H9 (cell line): ENCODE results near the gene WEE2. TPM values are rescaled to one million over a fixed set of nuclear protein-coding genes. Genes with fewer than 3 reads are reported as not detected.

Source experiments
- DNase-seq: peaks from one replicate; pipeline ENCODE4 v3.0.0-alpha.2; 2017
- H2AFZ ChIP-seq: one replicate; pipeline ENCODE4 v1.6.1; 2013; ENCODE audit warnings: mild to moderate bottlenecking, low read length, control low read depth, moderate library complexity
- H2AK5ac ChIP-seq: 2 replicates; pipeline ENCODE4 v1.6.1; 2013; ENCODE audit warnings: low read length, control low read depth, mixed read lengths; ENCODE audit not compliant: insufficient read length
- H2BK120ac ChIP-seq: one replicate; pipeline ENCODE4 v1.6.1; 2013; ENCODE audit warnings: low read depth, mild to moderate bottlenecking, low read length, control low read depth, inconsistent platforms; ENCODE audit not compliant: poor library complexity, severe bottlenecking
- H2BK12ac ChIP-seq: 2 replicates; pipeline ENCODE4 v1.6.1; 2013; ENCODE audit warnings: low read length, control low read depth, mixed read lengths, low read depth; ENCODE audit not compliant: insufficient read length
- H2BK15ac ChIP-seq: 2 replicates; pipeline ENCODE4 v1.6.1; 2013; ENCODE audit warnings: low read depth, low read length, control low read depth
- H2BK20ac ChIP-seq: one replicate; pipeline ENCODE4 v1.6.1; 2013; ENCODE audit warnings: low read depth, mild to moderate bottlenecking, low read length, control low read depth, inconsistent platforms; ENCODE audit not compliant: poor library complexity, severe bottlenecking
- H2BK5ac ChIP-seq: 2 replicates; pipeline ENCODE4 v1.6.1; 2013; ENCODE audit warnings: low read length, control low read depth, mixed read lengths; ENCODE audit not compliant: insufficient read length
- H3K14ac ChIP-seq: 2 replicates; pipeline ENCODE4 v1.6.1; 2013; ENCODE audit warnings: low read length, control low read depth; ENCODE audit not compliant: insufficient read depth
- H3K18ac ChIP-seq: 2 replicates; pipeline ENCODE4 v1.6.1; 2013; ENCODE audit warnings: low read depth, mild to moderate bottlenecking, mixed read lengths, low read length, control low read depth; ENCODE audit not compliant: insufficient read length
- H3K23ac ChIP-seq: 2 replicates; pipeline ENCODE4 v1.6.1; 2013; ENCODE audit warnings: low read length, control low read depth, mixed read lengths, low read depth; ENCODE audit not compliant: insufficient read length
- H3K23me2 ChIP-seq: 2 replicates; pipeline ENCODE4 v1.6.1; 2013; ENCODE audit warnings: low read depth, mild to moderate bottlenecking, mixed read lengths, low read length, control low read depth; ENCODE audit not compliant: insufficient read length, poor library complexity, severe bottlenecking
- H3K27ac ChIP-seq: 2 replicates; pipeline ENCODE4 v1.5.1; 2013; ENCODE audit warnings: low read length, control low read depth, mixed read lengths, low read depth; ENCODE audit not compliant: insufficient read length
- H3K27me3 ChIP-seq: 2 replicates; pipeline ENCODE4 v1.6.1; 2013; ENCODE audit warnings: low read length, control low read depth, inconsistent platforms; ENCODE audit not compliant: insufficient read depth
- H3K4ac ChIP-seq: 2 replicates; pipeline ENCODE4 v1.6.1; 2013; ENCODE audit warnings: low read depth, mild to moderate bottlenecking, control low read depth, inconsistent platforms, low read length, moderate library complexity
- H3K4me1 ChIP-seq: 2 replicates; pipeline ENCODE4 v1.6.1; 2013; ENCODE audit warnings: low read length, control low read depth, inconsistent platforms; ENCODE audit not compliant: insufficient read depth
- H3K4me2 ChIP-seq: 2 replicates; pipeline ENCODE4 v1.6.1; 2013; ENCODE audit warnings: low read length, control low read depth, mixed read lengths; ENCODE audit not compliant: insufficient read length, insufficient read depth
- H3K56ac ChIP-seq: 2 replicates; pipeline ENCODE4 v1.6.1; 2013; ENCODE audit warnings: low read depth, mild to moderate bottlenecking, mixed read lengths, low read length, control low read depth; ENCODE audit not compliant: insufficient read length
- H3K79me1 ChIP-seq: 2 replicates; pipeline ENCODE4 v1.6.1; 2013; ENCODE audit warnings: low read depth, mild to moderate bottlenecking, moderate library complexity, low read length, control low read depth, inconsistent platforms; ENCODE audit not compliant: insufficient read depth, poor library complexity, severe bottlenecking
- H3K79me2 ChIP-seq: 2 replicates; pipeline ENCODE4 v1.6.1; 2013; ENCODE audit warnings: low read length, control low read depth, inconsistent platforms; ENCODE audit not compliant: insufficient read depth
- H3K9ac ChIP-seq: 2 replicates; pipeline ENCODE4 v1.6.1; 2013; ENCODE audit warnings: low read length, control low read depth, mixed read lengths; ENCODE audit not compliant: insufficient read length; ENCODE audit errors: extremely low read depth
- H3K9me3 ChIP-seq: one replicate; pipeline ENCODE4 v1.6.1; 2013; ENCODE audit warnings: low read depth, low read length, inconsistent platforms; ENCODE audit not compliant: control insufficient read depth
- H3T11ph ChIP-seq: one replicate; pipeline ENCODE4 v1.6.1; 2013; ENCODE audit warnings: mild to moderate bottlenecking, low read length, control low read depth, inconsistent platforms
- H4K20me1 ChIP-seq: one replicate; pipeline ENCODE4 v1.6.1; 2013; ENCODE audit not compliant: control insufficient read depth, insufficient read length, insufficient read depth
- H4K5ac ChIP-seq: 2 replicates; pipeline ENCODE4 v1.6.1; 2013; ENCODE audit warnings: low read depth, mild to moderate bottlenecking, mixed read lengths, low read length, control low read depth; ENCODE audit not compliant: insufficient read length
- H4K8ac ChIP-seq: replicated peaks from 2 replicates; pipeline ENCODE4 v1.6.1; 2013; ENCODE audit warnings: low read length, control low read depth, mixed read lengths, low read depth; ENCODE audit not compliant: insufficient read length
- H4K91ac ChIP-seq: 2 replicates; pipeline ENCODE4 v1.6.1; 2013; ENCODE audit warnings: low read depth, mild to moderate bottlenecking, moderate library complexity, mixed read lengths, low read length, control low read depth; ENCODE audit not compliant: insufficient read length
- H3K27ac Mint-ChIP-seq, 3 experiments: 2 replicates in 2 of 3; 3 replicates in 1 of 3; pipeline ENCODE4 v1.8.0; 2020 to 2021; ENCODE audit warnings: mixed read lengths in 3 of 3, mild to moderate bottlenecking in 1 of 3, moderate library complexity in 1 of 3
- H3K27me3 Mint-ChIP-seq: 2 replicates; pipeline ENCODE4 v1.8.0; 2021; ENCODE audit warnings: low read depth, mild to moderate bottlenecking, moderate library complexity, mixed read lengths
- H3K36me3 Mint-ChIP-seq, 3 experiments: 2 replicates in 2 of 3; 3 replicates in 1 of 3; pipeline ENCODE4 v1.8.0; 2020 to 2021; ENCODE audit warnings: low read depth in 3 of 3, mixed read lengths in 3 of 3; ENCODE audit not compliant: insufficient read depth in 1 of 3
- H3K4me1 Mint-ChIP-seq, 2 experiments: 2 replicates each; pipeline ENCODE4 v1.8.0; 2020; ENCODE audit warnings: mixed read lengths in 2 of 2
- H3K4me3 Mint-ChIP-seq, 2 experiments: 2 replicates in 1 of 2; 3 replicates in 1 of 2; pipeline ENCODE4 v1.8.0; 2020 to 2021; ENCODE audit warnings: mild to moderate bottlenecking in 2 of 2, mixed read lengths in 2 of 2, moderate library complexity in 1 of 2
- H3K9me3 Mint-ChIP-seq, 2 experiments: 2 replicates in 1 of 2; 3 replicates in 1 of 2; pipeline ENCODE4 v1.8.0; 2020; ENCODE audit warnings: mild to moderate bottlenecking in 2 of 2, mixed read lengths in 2 of 2, moderate library complexity in 1 of 2
- WGBS: extraction: QIAGEN DNeasy Blood & Tissue Kit; methylation state at CpG from one replicate; pipeline ENCODE4 v1.1.7; 2013; ENCODE audit warnings: missing lambda C conversion rate, low lambda C conversion rate, mixed read lengths; ENCODE audit not compliant: insufficient read length; ENCODE audit errors: extremely low coverage; 5-methylcytosine and 5-hydroxymethylcytosine counted together
- total RNA-seq: library from RNA; stranded (reverse); gene quantifications from 2 replicates; pipeline ENCODE4 v1.2.1, GENCODE V29; 2021
- TF ChIP-seq, protein P1 (sequence below): fragments of 200-600 bp; sonication (generic); conservative IDR thresholded peaks from 3 replicates; pipeline ENCODE4 v1.8.0; 2021; ENCODE audit warnings: antibody characterized with exemption, mild to moderate bottlenecking

Gene WEE2
- total RNA-seq, 1 experiment from 2014 or later, result not detected

DNA sequence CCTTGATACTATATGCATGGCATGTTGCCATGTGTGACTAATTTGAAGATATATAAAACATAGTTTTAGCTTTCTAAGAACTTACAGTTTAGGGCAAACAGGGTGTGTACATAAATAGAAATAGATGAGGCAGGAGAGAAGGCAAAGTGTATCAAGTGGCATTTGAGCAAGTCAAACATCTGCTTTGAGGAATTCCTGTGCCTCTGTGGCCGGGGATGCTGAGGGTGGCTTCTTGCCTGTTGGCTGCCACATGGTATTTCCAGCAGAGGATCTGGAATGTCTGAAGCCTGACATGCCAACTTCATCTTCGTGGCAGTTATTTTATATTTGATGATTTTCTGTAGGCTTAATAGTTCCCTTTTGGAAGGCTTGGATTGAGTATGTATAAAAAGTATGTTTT lies 36.0 kb downstream of the WEE2 start:
- no peak overlapping the region for H3K23ac ChIP-seq
- Mint-ChIP-seq H3K4me3 (no peak overlapping the region), H3K27me3 (no peaks in the 10 kb centered on the region), H3K27ac (no peak overlapping the region), H3K4me1 (peaks cover 9 to 10% of the 10 kb centered on the region in 2 experiments), H3K36me3 (peaks cover 68 to 86% (median 84%) of the 10 kb centered on the region in 3 experiments), H3K9me3 (no peaks in the 10 kb centered on the region; a peak in 2 of 5 replicates)
- no peak overlapping the region for H3K4me2 ChIP-seq
- no peak overlapping the region for H2AFZ ChIP-seq
- H4K91ac ChIP-seq, result no peak overlapping the region
- no peak overlapping the region for H2BK5ac ChIP-seq
- H2BK20ac ChIP-seq, result no peak overlapping the region
- H3T11ph ChIP-seq, result no peak overlapping the region
- H3K4ac ChIP-seq, result no peak overlapping the region
- H2BK15ac ChIP-seq, result no peak overlapping the region
- H3K4me1 ChIP-seq, result 0 out of 2 replicates have a peak, but pooled peaks cover 3% of the 10 kb centered on the region
- peaks cover 12% of the 10 kb centered on the region for H3K79me2 ChIP-seq
- H3K56ac ChIP-seq, result no peak overlapping the region
- H3K27ac ChIP-seq, result no peak overlapping the region
- H4K8ac ChIP-seq, result no peak overlapping the region
- no peak overlapping the region for H4K5ac ChIP-seq
- WGBS, result no CpG with 5 or more reads among the region's 2 CpGs
- no peak overlapping the region for H2BK120ac ChIP-seq
- no peak overlapping the region for H2BK12ac ChIP-seq
- no peaks in the 10 kb centered on the region for H4K20me1 ChIP-seq
- H3K9me3 ChIP-seq, result no peaks in the 10 kb centered on the region
- H3K14ac ChIP-seq, result no peak overlapping the region
- TF ChIP-seq, protein P1, sequence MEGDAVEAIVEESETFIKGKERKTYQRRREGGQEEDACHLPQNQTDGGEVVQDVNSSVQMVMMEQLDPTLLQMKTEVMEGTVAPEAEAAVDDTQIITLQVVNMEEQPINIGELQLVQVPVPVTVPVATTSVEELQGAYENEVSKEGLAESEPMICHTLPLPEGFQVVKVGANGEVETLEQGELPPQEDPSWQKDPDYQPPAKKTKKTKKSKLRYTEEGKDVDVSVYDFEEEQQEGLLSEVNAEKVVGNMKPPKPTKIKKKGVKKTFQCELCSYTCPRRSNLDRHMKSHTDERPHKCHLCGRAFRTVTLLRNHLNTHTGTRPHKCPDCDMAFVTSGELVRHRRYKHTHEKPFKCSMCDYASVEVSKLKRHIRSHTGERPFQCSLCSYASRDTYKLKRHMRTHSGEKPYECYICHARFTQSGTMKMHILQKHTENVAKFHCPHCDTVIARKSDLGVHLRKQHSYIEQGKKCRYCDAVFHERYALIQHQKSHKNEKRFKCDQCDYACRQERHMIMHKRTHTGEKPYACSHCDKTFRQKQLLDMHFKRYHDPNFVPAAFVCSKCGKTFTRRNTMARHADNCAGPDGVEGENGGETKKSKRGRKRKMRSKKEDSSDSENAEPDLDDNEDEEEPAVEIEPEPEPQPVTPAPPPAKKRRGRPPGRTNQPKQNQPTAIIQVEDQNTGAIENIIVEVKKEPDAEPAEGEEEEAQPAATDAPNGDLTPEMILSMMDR, result no peak
- H3K27me3 ChIP-seq, result no peaks in the 10 kb centered on the region
- no peak for DNase-seq
- no peak overlapping the region for H3K9ac ChIP-seq
- H3K18ac ChIP-seq, result no peak overlapping the region
- peaks cover under 1% of the 10 kb centered on the region for H3K23me2 ChIP-seq
- no peak overlapping the region for H2AK5ac ChIP-seq
- peaks cover 8% of the 10 kb centered on the region for H3K79me1 ChIP-seq
